Measurements from ENCODE around the gene NOXA1. TPM values are rescaled to one million over a fixed set of nuclear protein-coding genes. Genes with fewer than 3 reads are reported as not detected.

The NOXA1 gene
- total and polyA plus RNA-seq, 2 of the 8 experiments (the other 6 are each of a cell fraction or from before 2014, with no cell fraction given), result 0.34 to 0.91 TPM

DNA sequence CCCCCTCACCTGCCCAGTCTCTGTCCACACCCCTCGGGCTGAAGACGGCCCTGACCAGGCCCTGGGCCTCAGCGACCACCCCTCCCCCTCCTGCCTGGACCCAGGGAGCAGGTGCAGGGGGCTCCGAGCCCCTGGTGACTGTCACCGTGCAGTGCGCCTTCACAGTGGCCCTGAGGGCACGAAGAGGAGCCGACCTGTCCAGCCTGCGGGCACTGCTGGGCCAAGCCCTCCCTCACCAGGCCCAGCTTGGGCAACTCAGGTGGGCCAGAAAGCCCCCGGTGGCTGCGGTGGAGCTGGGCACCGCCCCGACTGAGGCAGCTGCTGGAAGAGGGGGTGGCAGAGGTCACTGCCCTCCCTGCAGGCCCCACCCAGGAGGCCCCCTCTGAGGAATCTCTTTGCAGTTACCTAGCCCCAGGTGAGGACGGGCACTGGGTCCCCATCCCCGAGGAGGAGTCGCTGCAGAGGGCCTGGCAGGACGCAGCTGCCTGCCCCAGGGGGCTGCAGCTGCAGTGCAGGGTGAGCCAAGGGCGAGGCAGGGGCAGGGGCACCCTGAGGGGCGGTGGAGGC lies 10.2 kb downstream of the NOXA1 start:
- Histone ChIP-seq H3K56ac (replicated peaks; ENCODE audit: insufficient read length, low read depth, low read length) (no peak overlapping the region), H3K27ac (ENCODE audit: low read depth, low read length) (no peak overlapping the region), H2BK20ac (ENCODE audit: low read length) (no peak overlapping the region), H3K79me2 (ENCODE audit: control insufficient read depth in 1 of 2, insufficient read depth in 2 of 2, low read length in 2 of 2) (no peaks in the 10 kb centered on the region), H2BK15ac (ENCODE audit: low read length) (no peak overlapping the region), H3K4me3 (ENCODE audit: extremely low read depth in 1 of 4, insufficient read depth in 2 of 4, low read depth in 3 of 4, low read length in 4 of 4) (no peak overlapping the region), H2AK5ac (ENCODE audit: low read depth, low read length) (no peak overlapping the region), H3K4me2 (ENCODE audit: insufficient read depth in 1 of 2, low read depth in 2 of 2, low read length in 2 of 2) (no peak overlapping the region), H2AFZ (ENCODE audit: low read length) (no peak overlapping the region), H2BK120ac (replicated peaks; ENCODE audit: low read depth, low read length) (no peak overlapping the region), H3K79me1 (ENCODE audit: low read depth, low read length) (no peaks in the 10 kb centered on the region), H3K9ac (replicated peaks in 1 of 4; ENCODE audit: extremely low read depth in 1 of 4, low read depth in 3 of 4, low read length in 3 of 4) (no peak overlapping the region), H3K36me3 (ENCODE audit: control insufficient read depth in 2 of 4, insufficient read depth in 4 of 4, low read length in 3 of 4) (no peaks in the 10 kb centered on the region), H4K5ac (ENCODE audit: insufficient read length, low read depth, low read length) (no peak overlapping the region), H3K23me2 (ENCODE audit: low read depth, low read length) (no peaks in the 10 kb centered on the region), H3K9me3 (ENCODE audit: insufficient read depth in 2 of 2, low read depth in 1 of 2, low read length in 1 of 2) (no peaks in the 10 kb centered on the region), H2BK12ac (ENCODE audit: low read depth, low read length) (no peak overlapping the region), H4K91ac (replicated peaks; ENCODE audit: insufficient read length, low read length) (no peak overlapping the region), H3K4ac (replicated peaks; ENCODE audit: insufficient read length, low read depth, low read length) (no peak overlapping the region), H4K8ac (ENCODE audit: extremely low read depth, insufficient read depth, low read length) (no peak overlapping the region), H4K20me1 (replicated peaks in 1 of 2; ENCODE audit: control insufficient read depth in 1 of 2, insufficient read depth in 2 of 2, low read length in 2 of 2) (no peaks in the 10 kb centered on the region), H3K18ac (ENCODE audit: extremely low read depth, low read length) (no peak overlapping the region), H3K23ac (ENCODE audit: insufficient read length) (no peak overlapping the region), H3K4me1 (replicated peaks in 1 of 4; ENCODE audit: control insufficient read depth in 3 of 4, insufficient read depth in 4 of 4, low read length in 3 of 4) (peaks cover 0 to 3% (median 0%) of the 10 kb centered on the region in 4 experiments; a peak in 2 of 7 replicates), H3K27me3 (replicated peaks in 1 of 4; ENCODE audit: control insufficient read depth in 3 of 4, extremely low read depth in 1 of 4, insufficient read depth in 3 of 4, low read length in 3 of 4) (no peaks in the 10 kb centered on the region), H2BK5ac (ENCODE audit: low read depth, low read length) (no peak overlapping the region), H3K14ac (ENCODE audit: insufficient read length) (no peak overlapping the region)
- FAIRE-seq (no peak), DNase-seq (ENCODE audit: low read depth in 1 of 2, low spot score in 2 of 2) (no peak)
- 88% methylated on average over 13 of the region's 19 CpGs; no CpG with 5 or more reads in 1 of the 2 experiments for WGBS, 2 experiments (ENCODE audit: extremely low coverage in 1 of 2, insufficient coverage in 1 of 2, insufficient read length in 1 of 2, insufficient replicate concordance in 2 of 2, low coverage in 1 of 2, low lambda C conversion rate in 2 of 2, missing lambda C conversion rate in 1 of 2)
- POLR2A ChIA-PET (ENCODE audit: partially characterized antibody), result interaction anchor here (1.1 to 2.5 kb wide), 2 partner anchors 10 to 11 kb away, joined by 4 to 11 read pairs; partner anchors contain the start of genes EXD3 and NOXA1
- TF ChIP-seq KDM5A (IDR thresholded peaks at IDR 0.05; ENCODE audit: low read length) (no peak), YY1 (IDR thresholded peaks at IDR 0.05; ENCODE audit: low read depth, low read length) (no peak), PHF8 (conservative IDR thresholded peaks at IDR 0.05; ENCODE audit: low read depth, low read length) (no peak), EP300 (IDR thresholded peaks at IDR 0.05; ENCODE audit: borderline replicate concordance in 1 of 2, low read depth in 2 of 2, low read length in 2 of 2) (no peak), ZNF274 (IDR thresholded peaks at IDR 0.05; ENCODE audit: borderline replicate concordance, extremely low read depth, low read length) (no peak), SIX5 (IDR thresholded peaks at IDR 0.05; ENCODE audit: low read depth, low read length) (no peak), RNF2 (IDR thresholded peaks at IDR 0.05; ENCODE audit: borderline replicate concordance, low read depth, low read length, missing control alignments, poor library complexity, severe bottlenecking) (no peak), GABPA (IDR thresholded peaks at IDR 0.05; ENCODE audit: borderline replicate concordance, insufficient read depth, low read length) (no peak), KDM4A (IDR thresholded peaks at IDR 0.05; ENCODE audit: low read depth, low read length, severe bottlenecking) (no peak)
- CTCF ChIA-PET (ENCODE audit: partially characterized antibody), result interaction anchor here (2.3 to 2.5 kb wide), 2 partner anchors 10 to 12 kb away, joined by 6 to 7 read pairs; partner anchors contain the start of genes EXD3 and NOXA1
